Measurements from ENCODE around the gene WSCD2.

GRCh38 chr12:108117902-108118301 lies 11.2 kb upstream of the WSCD2 start:
- TF ChIP-seq CTCF (IDR thresholded peaks at IDR 0.05; ENCODE audit: insufficient read depth, low read length) (no peak), REST (IDR thresholded peaks at IDR 0.05; ENCODE audit: insufficient replicate concordance, low read depth) (no peak)

Data from HL-60 (cell line).